Osteocyte (in vitro differentiated cells): Measurements from ENCODE around the gene GSTM3. TPM values are rescaled to one million over a fixed set of nuclear protein-coding genes. Genes with fewer than 3 reads are reported as not detected.
"Not testable (repeated sequence)": the region's sequence is repeated elsewhere in the genome, so short reads cannot be mapped to it uniquely, and the experiment has no call there.

Source experiments
- DNase-seq: peaks from one replicate; pipeline ENCODE4 v3.0.0; 2021; ENCODE audit warnings: mixed read lengths; ENCODE audit not compliant: unreplicated experiment; ENCODE audit errors: extremely low spot score
- H3K27ac Mint-ChIP-seq: one replicate; pipeline ENCODE4 v1.8.0; 2021; ENCODE audit warnings: mild to moderate bottlenecking, mixed read lengths; ENCODE audit not compliant: unreplicated experiment
- H3K27me3 Mint-ChIP-seq: one replicate; pipeline ENCODE4 v1.8.0; 2021; ENCODE audit warnings: mixed read lengths; ENCODE audit not compliant: unreplicated experiment
- H3K36me3 Mint-ChIP-seq: one replicate; pipeline ENCODE4 v1.8.0; 2021; ENCODE audit warnings: mixed read lengths; ENCODE audit not compliant: unreplicated experiment
- H3K4me1 Mint-ChIP-seq: one replicate; pipeline ENCODE4 v1.8.0; 2021; ENCODE audit warnings: mixed read lengths; ENCODE audit not compliant: unreplicated experiment
- H3K4me3 Mint-ChIP-seq: one replicate; pipeline ENCODE4 v1.8.0; 2021; ENCODE audit warnings: mild to moderate bottlenecking, moderate library complexity, mixed read lengths; ENCODE audit not compliant: unreplicated experiment
- H3K9me3 Mint-ChIP-seq: one replicate; pipeline ENCODE4 v1.8.0; 2021; ENCODE audit warnings: mixed read lengths; ENCODE audit not compliant: unreplicated experiment
- total RNA-seq: library from RNA; stranded (reverse); gene quantifications from 2 replicates; pipeline ENCODE4 v1.2.1, GENCODE V29; 2021
- TF ChIP-seq, protein P1 (sequence below): fragments of 200-600 bp; sonication (generic); IDR thresholded peaks from 2 replicates; pipeline ENCODE4 v1.5.0; 2021; ENCODE audit warnings: antibody characterized with exemption, mild to moderate bottlenecking, moderate library complexity

Gene GSTM3
- total RNA-seq, 1 donor from 2014 or later = 41.4 TPM

GRCh38 chr1:109714661-109715372, 26.0 kb downstream of the GSTM3 start:
- peaks cover 2% of the 10 kb centered on the region for H3K27me3 Mint-ChIP-seq
- no peaks in the 10 kb centered on the region for H3K36me3 Mint-ChIP-seq
- peaks cover 7% of the 10 kb centered on the region for H3K4me1 Mint-ChIP-seq

GRCh38 chr1:109713636-109714035, 27.2 kb downstream of the GSTM3 start:
- Mint-ChIP-seq H3K36me3 (no peaks in the 10 kb centered on the region), H3K4me3 (no peak overlapping the region)

More at GRCh38 chr1:109714661-109715372, 26.0 kb downstream of the GSTM3 start:
- H3K27ac Mint-ChIP-seq = no peak overlapping the region
- no peak for DNase-seq
- H3K4me3 Mint-ChIP-seq = no peak overlapping the region
- H3K9me3 Mint-ChIP-seq = no peaks in the 10 kb centered on the region
- TF ChIP-seq, protein P1, sequence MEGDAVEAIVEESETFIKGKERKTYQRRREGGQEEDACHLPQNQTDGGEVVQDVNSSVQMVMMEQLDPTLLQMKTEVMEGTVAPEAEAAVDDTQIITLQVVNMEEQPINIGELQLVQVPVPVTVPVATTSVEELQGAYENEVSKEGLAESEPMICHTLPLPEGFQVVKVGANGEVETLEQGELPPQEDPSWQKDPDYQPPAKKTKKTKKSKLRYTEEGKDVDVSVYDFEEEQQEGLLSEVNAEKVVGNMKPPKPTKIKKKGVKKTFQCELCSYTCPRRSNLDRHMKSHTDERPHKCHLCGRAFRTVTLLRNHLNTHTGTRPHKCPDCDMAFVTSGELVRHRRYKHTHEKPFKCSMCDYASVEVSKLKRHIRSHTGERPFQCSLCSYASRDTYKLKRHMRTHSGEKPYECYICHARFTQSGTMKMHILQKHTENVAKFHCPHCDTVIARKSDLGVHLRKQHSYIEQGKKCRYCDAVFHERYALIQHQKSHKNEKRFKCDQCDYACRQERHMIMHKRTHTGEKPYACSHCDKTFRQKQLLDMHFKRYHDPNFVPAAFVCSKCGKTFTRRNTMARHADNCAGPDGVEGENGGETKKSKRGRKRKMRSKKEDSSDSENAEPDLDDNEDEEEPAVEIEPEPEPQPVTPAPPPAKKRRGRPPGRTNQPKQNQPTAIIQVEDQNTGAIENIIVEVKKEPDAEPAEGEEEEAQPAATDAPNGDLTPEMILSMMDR = no peak

GRCh38 chr1:109712321-109712864, 28.4 kb downstream of the GSTM3 start:
- Mint-ChIP-seq H3K4me3 (no peak overlapping the region), H3K36me3 (peaks cover 2% of the 10 kb centered on the region), H3K27me3 (peaks cover 4% of the 10 kb centered on the region), H3K4me1 (no peaks in the 10 kb centered on the region), H3K9me3 (peaks cover 18% of the 10 kb centered on the region), H3K27ac (no peak overlapping the region)
- TF ChIP-seq, protein P1 = no peak
- no peak for DNase-seq

More at GRCh38 chr1:109713636-109714035, 27.2 kb downstream of the GSTM3 start:
- Mint-ChIP-seq H3K9me3 (peaks cover 9% of the 10 kb centered on the region), H3K27ac (no peak overlapping the region), H3K4me1 (no peaks in the 10 kb centered on the region), H3K27me3 (peaks cover 2% of the 10 kb centered on the region)
- DNase-seq = no peak
- TF ChIP-seq, protein P1 = no peak

DNA sequence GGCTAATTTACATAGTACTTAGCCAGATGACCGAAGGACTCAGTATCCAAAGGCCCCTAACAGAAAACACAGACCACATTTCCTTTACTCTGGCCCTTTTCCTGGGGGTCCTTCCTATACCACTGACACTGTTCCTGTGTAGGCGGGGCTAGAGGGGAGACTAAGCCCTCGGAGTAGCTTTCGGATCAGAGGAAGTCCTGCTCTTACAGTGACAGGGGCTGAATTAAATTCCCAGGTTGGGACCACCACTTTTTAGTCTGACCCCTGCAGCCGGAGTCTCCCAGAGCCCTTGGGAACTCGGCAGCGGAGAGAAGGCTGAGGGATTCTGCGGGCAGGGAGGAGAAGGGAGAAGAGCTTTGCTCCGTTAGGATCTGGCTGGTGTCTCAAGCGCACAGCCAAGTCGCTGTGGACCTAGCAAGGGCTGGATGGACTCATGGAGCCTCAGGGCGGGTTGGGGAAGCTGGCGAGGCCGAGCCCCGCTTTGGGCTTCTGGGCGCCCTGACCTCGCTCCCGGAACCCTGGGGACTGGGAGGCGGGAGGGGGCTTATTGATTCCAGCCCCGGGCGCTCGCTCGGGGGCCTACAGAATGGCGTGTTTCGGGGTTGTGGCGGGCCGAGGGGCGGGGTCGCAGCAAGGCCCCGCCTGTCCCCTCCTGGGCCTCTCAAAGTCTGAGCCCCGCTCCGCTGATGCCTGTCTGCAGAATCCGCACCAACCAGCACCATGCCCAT, 29.1 kb downstream of the GSTM3 start, which contains the start of gene GSTM5:
Gene GSTM5, plus strand, starts transcription at position 659 of the 728 bp plus-strand sequence. Its CDS starts 62 bp downstream, at position 721.
- not testable (repeated sequence) for DNase-seq, H3K27ac Mint-ChIP-seq, H3K27me3 Mint-ChIP-seq, H3K4me1 Mint-ChIP-seq, H3K36me3 Mint-ChIP-seq, H3K4me3 Mint-ChIP-seq
- H3K9me3 Mint-ChIP-seq = peaks cover 18% of the 10 kb centered on the region

GRCh38 chr1:109709822-109710221, 31.0 kb downstream of the GSTM3 start:
- not testable (repeated sequence) for H3K36me3 Mint-ChIP-seq, H3K27ac Mint-ChIP-seq, H3K4me1 Mint-ChIP-seq, H3K4me3 Mint-ChIP-seq, H3K27me3 Mint-ChIP-seq, DNase-seq
- peaks cover 18% of the 10 kb centered on the region for H3K9me3 Mint-ChIP-seq

DNA sequence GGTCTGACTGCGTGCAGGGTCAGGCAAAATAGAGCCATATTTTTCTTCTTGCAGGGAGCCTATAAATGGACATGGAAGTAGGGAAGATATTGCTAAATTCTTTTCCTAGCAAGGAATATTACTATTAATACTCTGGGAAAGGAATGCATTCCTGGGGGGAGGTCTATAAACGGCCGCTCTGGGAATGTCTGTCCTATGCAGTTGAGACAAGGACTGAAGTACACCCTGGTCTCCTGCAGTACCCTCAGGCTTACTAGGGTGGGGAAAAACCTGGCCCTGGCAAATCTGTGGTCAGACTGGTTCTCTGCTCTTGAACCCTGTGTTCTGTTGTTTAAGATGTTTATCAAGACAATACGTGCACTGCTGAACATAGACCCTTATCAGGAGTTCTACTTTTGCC, 31.9 kb downstream of the GSTM3 start:
- not testable (repeated sequence) for H3K4me3 Mint-ChIP-seq, H3K36me3 Mint-ChIP-seq, DNase-seq, H3K27ac Mint-ChIP-seq, H3K4me1 Mint-ChIP-seq
- Mint-ChIP-seq H3K27me3 (peaks cover 11% of the 10 kb centered on the region), H3K9me3 (peaks cover 24% of the 10 kb centered on the region)
